BE2C (cell line): ENCODE measurements around the gene ANO6.
A peak's percentile ranks its signal among the peaks of the same experiment; 100 is the strongest.

ENCODE experiments used
- DNase-seq: peaks from one replicate; pipeline ENCODE4 v3.0.0-alpha.2; 2020
- H3K27me3 ChIP-seq: fragments of 250-450 bp; sonication (Bioruptor Pico); 2 replicates; pipeline ENCODE4 v1.5.1; 2020; ENCODE audit warnings: mild to moderate bottlenecking
- H3K36me3 ChIP-seq: fragments of 250-450 bp; sonication (Bioruptor Pico); 2 replicates; pipeline ENCODE4 v1.5.1; 2020; ENCODE audit warnings: mild to moderate bottlenecking
- H3K4me1 ChIP-seq: fragments of 250-450 bp; sonication (Bioruptor Pico); 2 replicates; pipeline ENCODE4 v1.5.1; 2020
- H3K4me3 ChIP-seq: 2 replicates; pipeline ENCODE4 v1.5.1; 2011; ENCODE audit warnings: low read depth, low read length
- H3K9me3 ChIP-seq: fragments of 250-450 bp; sonication (Bioruptor Pico); 2 replicates; pipeline ENCODE4 v1.5.1; 2020
- CTCF ChIP-seq: IDR thresholded peaks from 2 replicates; pipeline ENCODE4 v1.5.1; 2012; ENCODE audit warnings: mild to moderate bottlenecking, low read depth, low read length

The ANO6 gene

GRCh38 chr12:45216230-45216982 is 511 bp downstream of the ANO6 start:
- H3K27me3 ChIP-seq = no peaks in the 10 kb centered on the region
- peak; percentile 59 for DNase-seq
- no peaks in the 10 kb centered on the region for H3K9me3 ChIP-seq
- H3K4me3 ChIP-seq = peak overlapping the region; percentile 92
- TF ChIP-seq CTCF = peak; percentile 20
- H3K36me3 ChIP-seq = no peaks in the 10 kb centered on the region
- peaks cover 13% of the 10 kb centered on the region for H3K4me1 ChIP-seq

GRCh38 chr12:45216983-45217485 is 1.1 kb downstream of the ANO6 start:
- no peak for TF ChIP-seq CTCF
- Histone ChIP-seq H3K27me3 (no peaks in the 10 kb centered on the region), H3K36me3 (no peaks in the 10 kb centered on the region), H3K4me3 (peak overlapping the region; percentile 92), H3K4me1 (peaks cover 13% of the 10 kb centered on the region), H3K9me3 (no peaks in the 10 kb centered on the region)
- peak; percentile 43 for DNase-seq

- Histone ChIP-seq H3K4me3 (peak overlapping the region; percentile 92), H3K36me3 (0 out of 2 replicates have a peak, but pooled peaks cover 2% of the 10 kb centered on the region), H3K9me3 (no peaks in the 10 kb centered on the region), H3K4me1 (peaks cover 13% of the 10 kb centered on the region), H3K27me3 (no peaks in the 10 kb centered on the region)
- no peak for DNase-seq
- TF ChIP-seq CTCF = no peak
These were observed 2.0 kb downstream of the ANO6 start for GRCh38 chr12:45217846-45218245.

- Histone ChIP-seq H3K4me1 (peaks cover 13% of the 10 kb centered on the region), H3K36me3 (peaks cover 7% of the 10 kb centered on the region; the same call in 1 of the 2 replicates), H3K27me3 (no peaks in the 10 kb centered on the region), H3K9me3 (no peaks in the 10 kb centered on the region), H3K4me3 (no peak overlapping the region)
- TF ChIP-seq CTCF = no peak
- no peak for DNase-seq
These were observed 3.7 kb downstream of the ANO6 start for GRCh38 chr12:45219621-45220020.

- Histone ChIP-seq H3K4me3 (no peak overlapping the region), H3K4me1 (peaks cover 13% of the 10 kb centered on the region), H3K9me3 (no peaks in the 10 kb centered on the region), H3K27me3 (no peaks in the 10 kb centered on the region), H3K36me3 (peaks cover 9% of the 10 kb centered on the region)
- TF ChIP-seq CTCF = no peak
- DNase-seq = no peak
These were observed 4.6 kb downstream of the ANO6 start for GRCh38 chr12:45220363-45220931.

- no peaks in the 10 kb centered on the region for H3K9me3 ChIP-seq
- DNase-seq = no peak
- no peaks in the 10 kb centered on the region for H3K27me3 ChIP-seq
- peaks cover 14% of the 10 kb centered on the region for H3K36me3 ChIP-seq
- H3K4me1 ChIP-seq = peaks cover 13% of the 10 kb centered on the region
- no peak for TF ChIP-seq CTCF
- no peak overlapping the region for H3K4me3 ChIP-seq
These were observed 5.1 kb downstream of the ANO6 start for GRCh38 chr12:45220969-45221368.
